ENCODE measurements around the gene MEIS3. TPM values are rescaled to one million over a fixed set of nuclear protein-coding genes. Genes with fewer than 3 reads are reported as not detected.

Gene MEIS3
- total RNA-seq, 4 donors from 2014 or later, result 1.6 to 18.2 (median 10.2) TPM

DNA sequence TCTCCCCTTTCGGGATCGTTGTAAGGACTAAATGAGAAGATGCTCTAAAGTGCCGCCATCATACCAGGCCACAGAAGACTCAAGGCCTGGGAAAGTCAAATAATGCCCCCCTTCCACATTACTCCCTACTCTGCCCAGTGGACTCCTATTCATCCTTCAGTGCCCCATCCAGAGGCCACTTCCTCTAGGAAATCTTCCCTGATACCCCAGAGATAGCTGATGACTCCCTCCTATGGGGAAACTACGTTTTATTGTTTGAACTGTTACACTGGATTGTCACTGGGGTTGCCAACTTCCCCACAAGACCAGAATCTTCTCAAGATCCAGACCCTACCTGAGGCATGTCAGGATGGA is 14.2 kb downstream of the MEIS3 start:
- Histone ChIP-seq H3K4me1 (no peaks in the 10 kb centered on the region), H3K9me3 (no peaks in the 10 kb centered on the region), H3K36me3 (no peaks in the 10 kb centered on the region), H3K27ac (no peak overlapping the region), H3K27me3 (no peaks in the 10 kb centered on the region), H3K4me3 (no peak overlapping the region)
- TF ChIP-seq POLR2A (IDR thresholded peaks at IDR 0.05), result no peak
- TF ChIP-seq, protein P1, sequence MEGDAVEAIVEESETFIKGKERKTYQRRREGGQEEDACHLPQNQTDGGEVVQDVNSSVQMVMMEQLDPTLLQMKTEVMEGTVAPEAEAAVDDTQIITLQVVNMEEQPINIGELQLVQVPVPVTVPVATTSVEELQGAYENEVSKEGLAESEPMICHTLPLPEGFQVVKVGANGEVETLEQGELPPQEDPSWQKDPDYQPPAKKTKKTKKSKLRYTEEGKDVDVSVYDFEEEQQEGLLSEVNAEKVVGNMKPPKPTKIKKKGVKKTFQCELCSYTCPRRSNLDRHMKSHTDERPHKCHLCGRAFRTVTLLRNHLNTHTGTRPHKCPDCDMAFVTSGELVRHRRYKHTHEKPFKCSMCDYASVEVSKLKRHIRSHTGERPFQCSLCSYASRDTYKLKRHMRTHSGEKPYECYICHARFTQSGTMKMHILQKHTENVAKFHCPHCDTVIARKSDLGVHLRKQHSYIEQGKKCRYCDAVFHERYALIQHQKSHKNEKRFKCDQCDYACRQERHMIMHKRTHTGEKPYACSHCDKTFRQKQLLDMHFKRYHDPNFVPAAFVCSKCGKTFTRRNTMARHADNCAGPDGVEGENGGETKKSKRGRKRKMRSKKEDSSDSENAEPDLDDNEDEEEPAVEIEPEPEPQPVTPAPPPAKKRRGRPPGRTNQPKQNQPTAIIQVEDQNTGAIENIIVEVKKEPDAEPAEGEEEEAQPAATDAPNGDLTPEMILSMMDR (IDR thresholded peaks at IDR 0.05), result no peak
- DNase-seq, result no peak

DNA sequence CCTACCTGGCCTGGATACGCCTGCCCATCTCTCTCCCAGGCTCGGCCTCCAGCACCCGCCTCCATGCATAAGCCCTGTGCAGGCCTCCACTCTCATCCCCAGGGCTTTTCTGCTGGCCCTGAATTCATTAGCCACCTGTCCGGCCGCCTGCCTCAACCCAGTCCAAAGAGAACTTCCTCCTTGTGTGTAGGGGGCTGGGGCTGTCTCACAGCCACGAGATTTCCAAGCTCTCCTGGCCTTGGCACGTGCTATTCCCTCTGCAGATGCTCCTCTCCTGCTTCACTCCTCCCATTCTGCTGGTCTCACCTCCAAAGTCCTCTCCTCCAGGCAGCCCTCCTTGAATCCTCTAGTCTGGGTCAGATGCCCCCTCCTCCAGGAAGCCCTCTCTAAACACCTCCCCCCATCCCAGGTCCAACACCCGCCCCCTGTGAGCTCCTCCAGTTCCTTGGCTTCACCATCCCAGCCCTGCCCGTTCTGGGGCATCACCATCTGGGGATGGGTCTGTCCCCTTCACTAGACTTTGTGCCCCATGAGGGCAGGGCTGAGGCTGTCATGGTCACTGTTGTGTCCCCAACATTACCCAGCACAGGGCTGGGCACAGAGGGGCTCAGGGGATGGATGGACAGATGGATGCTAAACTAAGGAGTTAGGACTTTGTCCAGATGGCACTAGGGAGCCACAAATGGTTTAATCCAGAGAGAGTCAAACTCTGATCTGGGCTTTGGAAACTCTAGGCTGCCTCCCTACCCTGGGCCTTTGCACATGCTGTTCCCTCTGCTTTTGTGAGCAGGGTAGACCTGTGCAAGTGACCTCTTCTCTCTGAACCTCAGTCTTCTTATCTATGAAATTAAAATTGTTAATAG is 14.8 kb downstream of the MEIS3 start:
- Histone ChIP-seq H3K4me1 (no peaks in the 10 kb centered on the region), H3K4me3 (no peak overlapping the region), H3K27ac (no peak overlapping the region), H3K36me3 (no peaks in the 10 kb centered on the region), H3K9me3 (no peaks in the 10 kb centered on the region), H3K27me3 (no peaks in the 10 kb centered on the region)
- no peak for DNase-seq
- TF ChIP-seq, protein P1 (IDR thresholded peaks at IDR 0.05), result no peak
- TF ChIP-seq POLR2A (IDR thresholded peaks at IDR 0.05), result no peak

DNA sequence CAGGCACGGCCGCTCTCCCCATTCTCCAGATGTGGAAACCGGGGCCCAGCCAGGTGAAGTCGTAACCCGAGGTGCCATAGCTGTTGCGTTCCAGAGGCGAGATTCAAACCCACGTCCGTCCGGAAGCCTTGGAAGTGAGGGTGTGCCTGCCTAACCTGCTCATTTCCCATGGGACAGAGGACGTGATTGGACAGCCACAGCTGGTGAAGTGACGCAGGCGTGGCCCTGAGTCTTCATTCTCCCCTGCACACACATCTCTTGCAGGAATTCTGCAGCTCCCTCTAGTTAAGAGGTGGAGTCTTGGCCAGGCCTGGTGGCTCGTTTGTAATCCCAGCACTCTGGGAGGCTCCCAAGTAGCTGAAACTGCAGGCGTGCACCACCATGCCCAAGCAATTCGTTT is 16.8 kb downstream of the MEIS3 start:
- Histone ChIP-seq H3K4me3 (no peak overlapping the region), H3K4me1 (no peaks in the 10 kb centered on the region), H3K36me3 (no peaks in the 10 kb centered on the region), H3K27me3 (no peaks in the 10 kb centered on the region), H3K9me3 (no peaks in the 10 kb centered on the region), H3K27ac (no peak overlapping the region)
- TF ChIP-seq, protein P1 (IDR thresholded peaks at IDR 0.05), result no peak
- TF ChIP-seq POLR2A (IDR thresholded peaks at IDR 0.05), result no peak
- DNase-seq, result no peak

DNA sequence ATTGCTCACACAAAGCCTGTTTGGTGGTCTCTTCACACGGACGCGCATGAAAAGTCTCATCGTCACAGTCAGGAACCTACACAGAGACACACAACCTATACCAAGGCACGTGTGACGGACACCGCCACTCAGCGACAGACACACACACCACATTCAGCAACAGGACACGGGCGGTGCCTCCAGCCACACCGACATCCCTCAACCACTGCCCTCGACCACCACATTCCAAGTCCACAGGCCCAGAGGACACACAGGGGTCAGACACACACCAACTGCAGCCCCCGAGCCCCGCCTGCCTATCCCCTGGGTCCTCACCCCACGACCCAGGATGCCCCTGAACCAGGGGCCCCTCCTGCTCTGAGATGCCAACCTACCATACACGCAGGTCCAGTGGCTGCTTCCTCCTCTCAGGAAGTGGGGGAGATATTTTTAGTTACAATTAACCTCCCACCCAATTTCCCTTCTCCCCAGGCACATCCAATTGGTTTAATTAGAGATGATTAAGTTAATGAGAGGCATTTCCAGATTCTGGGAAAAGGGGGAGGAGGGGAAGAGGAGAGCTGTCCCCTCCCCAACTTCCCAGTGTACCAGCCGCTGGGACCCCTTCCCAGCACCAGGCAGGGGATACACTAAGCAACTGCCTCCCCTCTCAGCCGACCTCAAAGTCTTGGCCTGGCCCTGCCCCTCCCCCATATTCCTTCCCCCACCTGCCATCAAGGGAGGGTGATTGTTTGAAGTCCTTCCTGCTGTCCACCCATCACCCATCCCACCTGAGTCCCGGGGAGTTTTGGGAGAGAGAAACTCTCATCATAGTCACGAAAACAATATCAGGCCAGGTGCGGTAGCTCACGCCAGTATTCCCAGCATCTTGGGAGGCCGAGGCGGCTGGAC is 20.4 kb downstream of the MEIS3 start:
- Histone ChIP-seq H3K9me3 (no peaks in the 10 kb centered on the region), H3K4me3 (no peak overlapping the region), H3K27ac (no peak overlapping the region), H3K27me3 (no peaks in the 10 kb centered on the region), H3K36me3 (no peaks in the 10 kb centered on the region), H3K4me1 (no peaks in the 10 kb centered on the region)
- no peak for DNase-seq
- TF ChIP-seq, protein P1 (IDR thresholded peaks at IDR 0.05), result no peak
- TF ChIP-seq POLR2A (IDR thresholded peaks at IDR 0.05), result no peak

DNA sequence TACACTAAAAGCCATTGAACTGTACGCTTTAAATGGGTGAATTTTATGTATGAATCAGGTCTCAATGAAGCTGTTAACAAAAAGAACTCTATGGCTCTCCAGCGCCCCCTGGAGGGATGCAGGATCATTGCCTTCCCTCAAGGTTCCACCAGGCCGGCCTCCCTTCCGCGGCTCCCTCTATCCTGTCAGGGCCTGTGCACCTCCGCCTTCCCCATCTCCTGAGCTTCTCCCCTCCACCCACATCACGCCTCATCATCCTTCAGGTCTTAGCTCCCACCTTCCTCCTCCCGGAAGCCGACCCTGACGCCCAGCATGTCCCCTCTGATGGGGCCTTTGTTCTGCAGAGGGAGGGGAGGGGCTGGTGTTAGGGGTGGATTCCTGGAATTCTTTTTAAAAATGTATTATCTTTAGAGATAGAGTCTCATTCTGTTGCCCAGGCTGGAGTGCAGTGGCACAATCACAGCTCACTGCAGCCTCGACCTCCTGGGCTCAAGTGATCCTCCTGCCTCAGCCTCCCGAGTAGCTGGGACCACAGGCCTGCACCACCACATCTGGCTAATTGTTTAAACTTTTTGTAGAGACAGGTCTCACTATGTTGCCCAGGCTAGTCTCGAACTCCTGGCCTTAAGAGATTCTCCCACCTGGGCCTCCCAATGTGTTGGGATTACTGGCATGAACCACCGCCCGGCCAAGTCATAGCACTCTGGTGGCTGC is 27.7 kb downstream of the MEIS3 start:
- peak; percentile 69 to 88 (median 82) for DNase-seq
- H3K36me3 ChIP-seq, result no peaks in the 10 kb centered on the region
- no peaks in the 10 kb centered on the region for H3K27me3 ChIP-seq
- no peak overlapping the region for H3K27ac ChIP-seq
- H3K4me3 ChIP-seq, result no peak overlapping the region
- no peaks in the 10 kb centered on the region for H3K9me3 ChIP-seq
- H3K4me1 ChIP-seq, result no peaks in the 10 kb centered on the region
- TF ChIP-seq POLR2A (IDR thresholded peaks at IDR 0.05), result no peak
- TF ChIP-seq, protein P1 (IDR thresholded peaks at IDR 0.05), result peak; percentile 42 to 87 (median 76)
